Stimulated activated CD8-positive, alpha-beta memory T cell treated with anti-CD3 and anti-CD28 coated beads, Interleukin-15, amount 100 ng/mL, for 1 hour (primary cell): ENCODE results near the gene EVI2B.
"Not testable (repeated sequence)": the region's sequence is repeated elsewhere in the genome, so short reads cannot be mapped to it uniquely, and the experiment has no call there.

Source experiments
- DNase-seq: peaks from one replicate; pipeline ENCODE4 v3.0.0-alpha.2; 2020; ENCODE audit warnings: low read depth

The EVI2B gene

DNA sequence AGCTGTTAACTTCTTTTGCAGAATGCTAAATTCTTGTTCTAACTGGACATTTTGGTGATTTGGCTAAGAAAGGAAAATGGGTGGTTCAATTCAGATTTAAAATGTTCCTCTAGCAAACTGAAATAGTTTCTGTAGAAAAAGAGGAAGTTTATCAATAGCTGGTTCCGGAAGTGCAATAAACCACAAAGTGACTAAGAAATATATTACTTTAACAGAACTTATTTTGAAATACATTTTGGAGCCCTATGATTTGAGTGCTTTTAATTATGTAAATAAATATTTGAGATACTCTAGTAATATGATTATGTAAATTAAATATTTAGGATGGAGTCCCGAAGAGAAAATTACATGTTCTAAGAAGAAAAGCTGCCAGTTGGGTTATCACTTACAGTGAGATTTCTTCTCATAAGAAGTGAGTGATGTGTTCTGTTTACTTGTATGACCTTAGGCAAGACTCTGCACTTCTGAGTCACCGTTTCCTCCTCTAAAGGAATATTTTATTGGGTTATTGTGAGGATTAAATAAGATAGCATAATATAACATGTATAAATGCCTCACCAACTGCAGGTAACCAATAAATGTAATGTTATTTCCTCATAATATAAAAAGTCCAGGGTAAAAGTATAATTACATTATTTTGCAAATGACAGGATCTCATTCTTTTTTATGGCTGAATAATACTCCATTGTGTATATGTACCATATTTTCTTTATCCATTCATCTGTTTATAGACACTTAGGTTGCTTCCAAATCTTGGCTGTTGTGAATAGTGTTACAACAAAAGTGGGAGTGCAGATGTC is at the start of gene EVI2B:
TSS of gene EVI2B (minus strand) at position 73 of the 800 bp plus-strand sequence. CDS start 8,445 bp downstream, outside the sequence.
- no peak for DNase-seq

- no peak for DNase-seq
These were observed 44.1 kb upstream of the EVI2B start for GRCh38 chr17:31357839-31358394.

- no peak for DNase-seq
These were observed 43.2 kb upstream of the EVI2B start for GRCh38 chr17:31357091-31357490.

GRCh38 chr17:31355935-31356334 is 42.1 kb upstream of the EVI2B start:
- DNase-seq = no peak

- no peak for DNase-seq
These were observed 35.6 kb upstream of the EVI2B start for GRCh38 chr17:31349454-31349853.

DNA sequence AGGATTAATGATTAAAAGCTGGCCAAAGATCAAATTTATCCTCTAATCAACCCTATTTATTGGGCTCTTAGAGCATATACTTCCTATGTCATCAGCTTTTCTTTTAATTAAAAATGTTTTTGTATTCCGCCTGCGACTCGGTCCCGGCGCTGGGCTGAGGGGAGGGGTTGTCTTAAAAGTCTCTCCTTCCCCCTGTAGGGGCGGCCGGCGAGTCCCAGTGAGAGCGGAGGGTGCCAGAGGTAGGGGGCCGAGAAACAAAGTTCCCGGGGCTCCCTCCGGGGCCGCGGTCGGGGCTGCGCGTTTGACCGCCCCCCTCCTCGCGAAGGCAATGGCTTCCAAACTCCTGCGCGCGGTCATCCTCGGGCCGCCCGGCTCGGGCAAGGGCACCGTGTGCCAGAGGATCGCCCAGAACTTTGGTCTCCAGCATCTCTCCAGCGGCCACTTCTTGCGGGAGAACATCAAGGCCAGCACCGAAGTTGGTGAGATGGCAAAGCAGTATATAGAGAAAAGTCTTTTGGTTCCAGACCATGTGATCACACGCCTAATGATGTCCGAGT is 31.4 kb upstream of the EVI2B start:
- DNase-seq = not testable (repeated sequence)

DNA sequence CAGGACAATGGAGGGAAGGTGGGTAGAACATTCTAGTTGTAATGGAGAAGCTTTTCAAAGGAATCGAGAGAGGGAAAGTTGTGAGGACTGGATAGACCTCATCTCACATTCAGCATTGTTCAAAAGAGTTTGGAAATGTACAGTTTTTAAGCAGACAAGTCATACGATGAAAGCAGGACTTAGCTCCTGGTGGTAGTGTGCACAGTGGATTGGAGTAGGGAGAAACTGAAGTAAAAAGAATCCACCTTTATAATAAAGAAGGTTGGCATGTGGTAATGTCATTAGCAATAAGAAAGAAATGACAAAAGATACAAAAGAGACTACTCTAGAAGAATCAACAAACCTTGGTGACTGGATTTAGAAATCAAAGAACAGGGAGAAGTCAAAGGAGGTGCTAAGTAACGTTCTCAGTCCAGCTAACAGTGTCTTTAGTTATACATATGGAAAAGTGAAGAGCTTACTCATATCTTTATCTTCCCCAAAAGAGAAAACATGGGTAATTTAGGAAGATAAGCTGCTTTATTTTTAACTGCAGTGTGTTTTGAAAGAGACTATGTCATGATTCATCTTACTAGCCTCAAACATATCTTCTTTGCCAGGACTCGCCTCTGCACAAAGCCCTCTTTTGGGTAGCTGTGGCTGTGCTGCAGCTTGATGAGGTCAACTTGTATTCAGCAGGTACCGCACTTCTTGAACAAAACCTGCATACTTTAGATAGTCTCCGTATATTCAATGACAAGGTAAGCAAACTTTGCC is 26.2 kb upstream of the EVI2B start:
- DNase-seq = no peak

DNA sequence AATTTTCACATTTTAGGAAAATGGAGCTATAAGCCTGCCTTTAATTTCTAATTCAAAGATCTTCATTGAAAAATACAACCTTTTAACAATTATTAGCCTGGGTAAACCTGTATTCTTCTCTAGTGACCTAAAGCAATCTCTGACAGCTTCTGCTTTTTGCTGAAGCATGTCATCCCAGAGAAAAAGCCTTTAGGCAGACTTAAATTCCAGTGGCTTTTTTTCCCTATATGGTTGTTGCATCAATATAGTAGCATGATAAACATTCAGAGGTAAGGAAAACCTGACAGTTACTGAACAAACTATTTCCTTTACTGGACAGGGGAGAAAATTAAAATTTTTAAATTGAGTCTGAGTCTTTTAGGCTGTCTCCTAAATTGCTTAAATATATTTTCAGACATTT is 15.4 kb upstream of the EVI2B start:
- no peak for DNase-seq

DNA sequence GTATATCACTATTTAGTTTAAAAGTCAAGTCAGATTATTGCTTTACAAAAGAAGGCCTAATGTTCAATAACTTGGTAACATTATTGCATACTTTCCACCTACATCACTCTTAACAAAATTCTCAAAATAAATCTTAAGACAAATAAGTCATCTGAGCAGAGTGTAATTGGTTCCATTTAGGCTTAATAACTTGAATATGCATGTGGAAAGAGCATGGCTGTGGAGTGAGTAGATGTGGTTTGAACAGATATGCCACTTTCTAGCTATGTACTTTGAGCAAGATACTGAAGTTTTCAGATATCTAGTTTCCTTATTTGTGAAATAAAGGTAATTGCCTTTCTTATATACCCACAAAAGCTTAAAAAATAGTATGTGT is 14.3 kb upstream of the EVI2B start:
- no peak for DNase-seq

- no peak for DNase-seq
These were observed 13.8 kb upstream of the EVI2B start for GRCh38 chr17:31327534-31328159.

DNA sequence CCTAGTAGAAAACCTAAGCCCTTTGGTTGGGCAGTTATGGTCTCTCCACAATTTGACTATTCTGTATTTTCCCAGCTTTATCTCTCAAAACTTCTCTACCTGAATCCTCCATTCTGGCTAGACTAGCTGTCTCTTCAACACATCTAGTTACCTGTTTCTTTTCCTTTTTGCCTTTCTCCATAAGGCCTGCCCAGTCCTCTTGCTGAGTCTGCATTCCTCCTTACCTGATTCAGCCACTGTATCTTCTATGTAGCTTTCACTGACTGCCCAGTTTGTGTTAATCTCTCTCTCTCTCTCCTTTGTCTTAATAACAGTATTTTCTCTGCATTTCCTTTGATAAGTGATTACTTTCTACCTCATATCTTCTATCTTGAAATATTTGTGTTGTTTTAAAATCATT is 9.7 kb upstream of the EVI2B start:
- no peak for DNase-seq

DNA sequence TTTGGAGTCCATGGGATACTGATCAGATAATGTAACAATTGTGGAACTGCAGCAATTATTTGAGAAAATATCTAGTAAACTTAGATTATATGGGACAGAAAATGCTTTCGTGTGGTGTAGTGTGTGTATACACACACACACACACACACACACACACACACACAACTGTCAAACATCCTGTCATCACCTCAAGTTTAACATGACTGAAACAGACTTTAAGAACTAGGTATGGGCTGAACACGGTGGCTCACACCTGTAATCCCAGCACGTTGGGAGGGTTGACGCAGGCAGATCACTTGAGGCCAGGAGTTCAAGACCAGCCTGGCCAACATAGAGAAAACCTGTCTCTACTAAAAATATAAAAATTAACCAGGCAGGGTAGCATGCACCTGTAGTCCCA is 8.1 kb upstream of the EVI2B start:
- DNase-seq = no peak

DNA sequence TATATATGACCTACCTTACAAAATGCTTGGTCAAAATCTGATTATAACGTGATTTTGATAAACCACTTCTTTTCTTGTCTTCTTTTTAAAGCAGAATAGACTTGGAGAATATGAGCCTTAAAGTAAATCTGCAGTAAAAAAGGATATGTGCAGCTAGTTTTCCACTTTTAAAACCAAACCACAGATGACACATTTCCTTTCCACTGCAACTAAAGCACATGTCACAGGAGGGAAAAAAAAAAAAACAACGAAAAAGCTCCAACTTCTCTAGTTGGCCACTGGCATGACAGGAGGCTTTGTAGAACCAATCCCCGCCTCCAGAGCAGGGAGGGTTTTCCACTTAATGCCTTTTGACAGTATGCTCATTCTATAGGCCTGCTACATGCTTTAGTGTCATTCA is 7.6 kb upstream of the EVI2B start, which contains the start of gene EVI2A:
TSS of gene EVI2A (minus strand) at position 142 of the 400 bp plus-strand sequence. CDS start 2,609 bp downstream, outside the sequence.
- DNase-seq = peak; percentile 55

DNA sequence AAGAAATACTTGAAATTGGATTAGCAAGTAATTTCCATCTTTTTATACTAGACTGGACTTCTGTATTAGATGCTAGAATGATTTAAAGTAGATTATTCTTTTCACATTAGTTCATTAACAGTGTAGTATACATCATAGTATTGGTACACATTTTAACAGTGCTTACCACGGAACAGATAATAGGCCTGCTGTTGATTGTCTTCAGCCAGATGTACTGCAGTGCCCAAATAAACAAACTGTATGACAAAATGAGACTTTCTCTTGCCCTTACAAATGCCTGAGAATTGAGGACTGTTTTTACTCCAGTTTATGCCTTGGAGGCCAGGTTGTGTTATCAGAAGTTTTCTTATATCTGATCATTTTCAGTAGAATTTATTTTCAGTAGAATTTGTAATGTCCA is 6.9 kb upstream of the EVI2B start:
- DNase-seq = no peak

DNA sequence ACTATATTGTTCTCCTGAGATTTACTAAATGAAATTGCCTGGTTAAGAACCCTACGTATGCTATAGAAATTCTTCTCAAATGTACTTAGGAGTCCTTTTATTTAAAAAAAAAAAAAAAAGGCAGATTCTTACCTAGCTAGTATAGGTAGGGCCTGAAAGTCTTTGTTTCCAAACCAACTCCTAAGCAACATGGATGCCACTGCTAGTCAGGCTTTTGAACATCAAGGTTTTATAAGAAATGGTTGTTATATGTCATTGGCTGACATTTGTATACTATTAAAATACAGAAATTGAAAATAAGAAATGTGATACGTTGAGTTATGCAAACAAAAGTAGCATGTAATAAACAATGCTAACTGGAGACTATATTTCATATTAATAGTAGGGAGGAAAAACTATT is 6.4 kb upstream of the EVI2B start:
- no peak for DNase-seq

GRCh38 chr17:31318851-31319661 is 5.2 kb upstream of the EVI2B start:
- no peak for DNase-seq

DNA sequence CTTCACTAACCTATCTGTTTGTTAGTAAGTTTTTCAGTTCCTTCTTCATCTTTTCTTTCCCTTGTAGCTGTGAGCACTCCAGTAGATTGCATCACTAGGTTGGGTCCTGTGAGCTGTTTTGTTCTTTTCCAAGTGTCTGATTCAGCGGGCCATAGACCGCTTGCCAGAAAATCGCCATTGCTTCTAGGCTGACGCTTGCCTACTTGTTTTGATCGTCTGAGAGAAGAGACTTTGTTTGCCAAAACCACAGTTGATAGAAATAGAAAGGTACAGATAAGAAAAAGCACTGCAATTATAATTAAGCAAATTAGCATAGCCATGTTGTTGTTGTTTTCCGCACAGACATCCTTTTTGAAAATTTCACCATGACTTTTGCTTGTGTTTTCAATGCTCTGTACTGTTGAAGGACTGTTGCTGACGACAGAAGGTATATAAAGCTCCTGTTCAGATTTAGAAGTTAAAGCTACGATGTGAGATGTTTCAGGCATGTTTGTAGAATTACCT is 4.5 kb upstream of the EVI2B start:
- no peak for DNase-seq

GRCh38 chr17:31314782-31315100 is 887 bp upstream of the EVI2B start:
- no peak for DNase-seq

DNA sequence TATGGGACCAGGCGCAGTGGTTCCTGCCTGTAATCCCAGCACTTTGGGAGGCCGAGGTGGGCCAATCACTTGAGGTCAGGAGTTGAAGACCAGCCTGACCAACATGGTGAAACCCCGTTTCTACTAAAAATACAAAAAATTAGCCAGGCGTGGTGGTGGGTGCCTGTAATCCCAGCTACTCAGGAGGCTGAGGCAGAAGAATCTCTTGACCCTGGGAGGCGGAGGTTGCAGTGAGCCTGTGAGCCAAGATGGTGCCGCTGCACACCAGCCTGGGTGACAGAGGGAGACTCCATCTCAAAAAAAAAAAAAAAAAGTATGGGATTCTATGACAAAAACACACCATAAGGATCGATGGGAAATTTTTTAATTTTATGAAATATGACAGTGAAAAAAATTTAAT is 1.6 kb downstream of the EVI2B start:
- not testable (repeated sequence) for DNase-seq

DNA sequence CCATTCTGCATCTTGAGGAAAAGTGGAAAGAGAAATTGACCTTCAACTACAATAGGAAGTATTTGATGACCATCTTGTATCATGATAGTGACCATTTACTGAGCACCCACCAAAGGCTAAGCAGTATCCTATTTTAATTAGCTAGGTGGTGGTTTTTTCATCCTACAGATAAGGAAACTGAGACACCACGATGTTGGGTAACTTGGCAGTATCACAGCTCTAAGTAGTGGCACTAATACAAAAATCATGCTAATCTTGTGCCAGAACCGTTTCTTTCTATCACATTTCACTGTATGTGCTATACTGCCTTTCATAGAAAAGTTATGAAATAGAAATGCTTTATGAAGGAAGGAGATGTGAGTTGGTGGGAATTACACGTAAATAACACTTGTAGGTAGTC is 2.3 kb downstream of the EVI2B start:
- DNase-seq = no peak

DNA sequence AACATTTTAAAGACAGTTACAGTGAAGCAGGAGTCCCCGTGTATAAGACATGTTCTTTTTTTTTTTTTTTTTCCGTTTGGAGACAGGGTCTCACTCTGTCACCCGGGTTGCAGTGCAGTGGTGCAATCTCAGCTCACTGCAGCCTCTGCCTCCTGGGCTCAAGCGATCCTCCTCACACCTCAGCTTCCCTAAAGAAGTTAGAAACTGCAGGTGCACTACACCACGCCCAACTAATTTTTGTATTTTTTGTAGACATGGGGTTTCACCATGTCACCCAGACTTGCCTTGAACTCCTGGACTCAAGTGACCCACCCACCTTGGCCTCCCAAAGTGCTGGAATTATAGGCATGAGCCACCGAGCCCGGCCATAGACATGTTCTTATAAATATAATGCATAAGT is 3.0 kb downstream of the EVI2B start:
- DNase-seq = no peak
